H1 (cell line): ENCODE data around the gene KRT76. TPM values are rescaled to one million over a fixed set of nuclear protein-coding genes. Genes with fewer than 3 reads are reported as not detected.

Experiments used
- SIRT6 ChIP-seq: IDR thresholded peaks from one replicate; pipeline ENCODE4 v1.7.1; 2012; ENCODE audit warnings: low read length, inconsistent platforms
- polyA plus RNA-seq, 7 experiments: library from polyadenylated mRNA; depleted of rRNA in 3 of 7; stranded (reverse) in 5 of 7; unstranded in 2 of 7; fragments of >200 nt in 5 of 7; fragments of 200-250 nt in 2 of 7; gene quantifications; 1 replicate in 5 of 7; 2 replicates in 1 of 7; 4 replicates in 1 of 7; pipeline versions ENCODE4 v1.2.1 to v1.2.3, GENCODE V29; 2011 to 2013; ENCODE audit warnings: missing spikeins in 2 of 7, mixed read lengths in 2 of 7
- total RNA-seq: library from RNA; stranded (reverse); fragmentation: NEBNext Ultra II Directional; extraction: Animal tissue kit (Norgen Biotek cat#: 25700); gene quantifications from 2 replicates; pipeline ENCODE4 v1.2.1, GENCODE V29; 2021

KRT76 gene
- total and polyA plus RNA-seq, 2 of the 8 experiments (the other 6 are each of a cell fraction or from before 2014, with no cell fraction given) = not detected

GRCh38 chr12:52726451-52726850, 50.7 kb downstream of the KRT76 start (continued):
- no peak for TF ChIP-seq SIRT6
